HCT116 (cell line): Measurements from ENCODE around the gene RFTN1.

ENCODE experiments used
- CTCF ChIP-seq, 3 experiments: fragments of 200-600 bp in 1 of 3; sonication (generic) in 1 of 3; IDR thresholded peaks in 2 of 3; conservative IDR thresholded peaks in 1 of 3; 2 replicates each; pipeline ENCODE4 v1.5.1; 2012 to 2017; ENCODE audit warnings: low read depth in 2 of 3, low read length in 2 of 3, antibody characterized with exemption in 1 of 3, borderline replicate concordance in 1 of 3, control low read depth in 1 of 3, mild to moderate bottlenecking in 1 of 3, mixed read lengths in 1 of 3, mixed run types in 1 of 3, moderate library complexity in 1 of 3; ENCODE audit not compliant: insufficient read depth in 1 of 3
- EGR1 ChIP-seq: IDR thresholded peaks from 2 replicates; pipeline ENCODE4 v1.6.1; 2012; ENCODE audit warnings: low read depth
- ELF1 ChIP-seq: IDR thresholded peaks from 2 replicates; pipeline ENCODE4 v1.6.1; 2012; ENCODE audit warnings: low read depth, borderline replicate concordance
- EZH2 ChIP-seq: fragments of 200-600 bp; sonication (generic); IDR thresholded peaks from 2 replicates; pipeline ENCODE4 v1.6.1; 2017; ENCODE audit warnings: antibody characterized with exemption, mixed run types
- POLR2A ChIP-seq: IDR thresholded peaks from 2 replicates; pipeline ENCODE4 v1.7.0; 2011; ENCODE audit warnings: borderline replicate concordance; ENCODE audit not compliant: insufficient read depth, insufficient read length; ENCODE audit errors: extremely low read depth
- POLR2AphosphoS5 ChIP-seq: IDR thresholded peaks from 2 replicates; pipeline ENCODE4 v1.6.1; 2011; ENCODE audit warnings: mild to moderate bottlenecking, low read depth, low read length, moderate library complexity
- SP1 ChIP-seq: IDR thresholded peaks from 2 replicates; pipeline ENCODE4 v1.6.1; 2012; ENCODE audit warnings: low read depth
- SRF ChIP-seq: IDR thresholded peaks from 2 replicates; pipeline ENCODE4 v1.6.1; 2012; ENCODE audit warnings: low read depth
- YY1 ChIP-seq: IDR thresholded peaks from 2 replicates; pipeline ENCODE4 v1.6.1; 2011; ENCODE audit warnings: low read length, low read depth, moderate library complexity, mild to moderate bottlenecking; ENCODE audit not compliant: insufficient replicate concordance; ENCODE audit errors: extremely low read depth

- TF ChIP-seq ELF1: no peak
- no peak for TF ChIP-seq YY1
- TF ChIP-seq CTCF (IDR thresholded peaks at IDR 0.05 in 2 of 3, conservative IDR thresholded peaks at IDR 0.05 in 1 of 3; ENCODE audit: borderline replicate concordance in 1 of 3, insufficient read depth in 1 of 3, low read depth in 2 of 3, low read length in 2 of 3): no peak
- no peak for TF ChIP-seq EGR1
- TF ChIP-seq SP1: no peak
- no peak for TF ChIP-seq POLR2AphosphoS5
- TF ChIP-seq SRF: no peak
- no peak for TF ChIP-seq EZH2
- TF ChIP-seq POLR2A: no peak
These were observed 161.1 kb downstream of the RFTN1 start for GRCh38 chr3:16352428-16352827.
